SK-N-SH (cell line): ENCODE measurements around the gene AKAP6.

ENCODE experiments used
- CTCF ChIP-seq: fragments of 200-600 bp; sonication (generic); IDR thresholded peaks from 2 replicates; pipeline ENCODE4 v1.6.1; 2017; ENCODE audit warnings: antibody characterized with exemption, mild to moderate bottlenecking, moderate library complexity
- GABPA ChIP-seq: IDR thresholded peaks from 2 replicates; pipeline ENCODE4 v1.4.0; 2012; ENCODE audit warnings: low read depth, mild to moderate bottlenecking
- MXI1 ChIP-seq: IDR thresholded peaks from 2 replicates; pipeline ENCODE4 v1.6.1; 2012; ENCODE audit warnings: mild to moderate bottlenecking, low read depth, low read length, improper control_type of control experiment
- RAD21 ChIP-seq: IDR thresholded peaks from 2 replicates; pipeline ENCODE4 v1.6.1; 2012; ENCODE audit warnings: mild to moderate bottlenecking, low read length
- TAF1 ChIP-seq: IDR thresholded peaks from 2 replicates; pipeline ENCODE4 v1.6.1; 2012; ENCODE audit warnings: low read depth, mild to moderate bottlenecking, low read length, moderate library complexity, borderline replicate concordance
- ZBTB33 ChIP-seq: IDR thresholded peaks from 2 replicates; pipeline ENCODE4 v1.4.0; 2012; ENCODE audit warnings: low read depth, borderline replicate concordance

- TF ChIP-seq GABPA (no peak), MXI1 (no peak), RAD21 (no peak), CTCF (no peak), TAF1 (no peak), ZBTB33 (no peak)
Measured at GRCh38 chr14:32473464-32473855, 144.4 kb downstream of the AKAP6 start.
